Prostate gland (tissue), 2 donors: ENCODE measurements around the gene ACCSL.

Source experiments
- CTCF ChIP-seq, 4 experiments: fragments of 200-600 bp in 2 of 4; fragments of 450-650 bp in 2 of 4; sonication (generic) in 2 of 4; IDR thresholded peaks; 1 replicate in 3 of 4; 2 replicates in 1 of 4; pipeline ENCODE4 v1.5.1; 2016 to 2019; ENCODE audit warnings: antibody characterized with exemption in 4 of 4, mild to moderate bottlenecking in 2 of 4, moderate library complexity in 2 of 4
- POLR2A ChIP-seq: fragments of 450-650 bp; IDR thresholded peaks from one replicate; pipeline ENCODE4 v1.6.1; 2016; ENCODE audit warnings: antibody characterized with exemption, mild to moderate bottlenecking
- POLR2AphosphoS5 ChIP-seq: sonication (generic); formaldehyde crosslinking; IDR thresholded peaks from one replicate; pipeline ENCODE4 v1.6.1; 2017; ENCODE audit warnings: antibody characterized with exemption

DNA sequence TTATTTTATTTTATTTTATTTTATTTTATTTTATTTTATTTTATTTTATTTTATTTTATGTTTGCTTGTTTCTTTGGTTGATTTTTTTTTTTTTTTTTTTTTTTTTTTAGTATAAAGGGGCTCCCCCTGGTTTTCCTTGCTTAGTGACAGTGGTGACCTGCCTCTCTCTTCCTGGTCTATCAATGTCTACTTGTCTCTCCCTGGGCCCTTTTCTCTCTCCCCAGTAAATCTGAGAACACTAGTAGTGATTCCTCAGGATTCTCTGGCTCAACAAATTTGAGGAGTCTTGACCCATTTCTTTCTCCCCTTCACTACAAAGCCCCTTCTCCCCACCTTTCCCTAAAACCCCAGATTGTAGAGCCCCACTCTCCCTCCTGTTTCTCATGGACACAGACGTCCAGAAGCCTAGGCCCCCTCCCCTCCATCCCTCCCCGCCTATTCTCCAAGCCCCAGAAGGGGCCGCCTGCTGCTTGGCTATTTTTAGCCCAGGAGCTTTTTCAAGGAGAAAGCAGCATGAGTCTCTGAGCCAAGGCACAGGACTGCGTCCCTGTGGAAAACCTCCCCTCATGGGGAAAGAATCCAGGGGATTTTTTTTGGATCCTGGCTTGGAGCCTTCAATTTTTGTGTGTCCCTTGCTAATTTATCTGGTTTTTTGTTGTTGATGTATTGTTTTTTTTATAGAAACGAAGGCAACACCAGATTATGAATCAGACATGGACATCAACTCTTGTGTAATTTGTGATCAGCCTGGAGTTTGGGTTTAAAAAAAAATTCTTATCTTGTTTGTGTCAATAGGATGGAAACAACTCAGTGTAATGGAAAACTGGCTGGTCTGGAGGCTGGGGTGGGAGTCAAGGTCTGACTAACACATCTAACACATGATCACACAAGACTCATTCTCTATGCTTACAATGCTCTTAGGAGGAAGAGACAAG is 17.5 kb upstream of the ACCSL start:
- TF ChIP-seq CTCF (IDR thresholded peaks at IDR 0.05) (no peak), POLR2A (no peak), POLR2AphosphoS5 (no peak)
